HG03354 (cell line): Measurements from ENCODE around the gene ZBTB32.

Source experiments
- ATAC-seq: cut with Tn5 transposase; IDR thresholded peaks from one replicate; pipeline ENCODE4 v1.9.1; 2021; ENCODE audit warnings: mild to moderate bottlenecking; ENCODE audit not compliant: unreplicated experiment, poor library complexity, severe bottlenecking

ZBTB32 gene

GRCh38 chr19:35764432-35765315 lies 60.3 kb downstream of the ZBTB32 start:
- no peak for ATAC-seq
